Activated CD4-positive, alpha-beta T cell treated with anti-CD3 and anti-CD28 coated beads, Interleukin-2, amount 50 U/mL, for 4 hours (primary cell): ENCODE data around the gene MACROD2.
"Not testable (repeated sequence)": the region's sequence is repeated elsewhere in the genome, so short reads cannot be mapped to it uniquely, and the experiment has no call there.

Source experiments
- DNase-seq, 2 experiments: peaks; one replicate each; pipeline ENCODE4 v3.0.0-alpha.2; 2020

The MACROD2 gene

DNA sequence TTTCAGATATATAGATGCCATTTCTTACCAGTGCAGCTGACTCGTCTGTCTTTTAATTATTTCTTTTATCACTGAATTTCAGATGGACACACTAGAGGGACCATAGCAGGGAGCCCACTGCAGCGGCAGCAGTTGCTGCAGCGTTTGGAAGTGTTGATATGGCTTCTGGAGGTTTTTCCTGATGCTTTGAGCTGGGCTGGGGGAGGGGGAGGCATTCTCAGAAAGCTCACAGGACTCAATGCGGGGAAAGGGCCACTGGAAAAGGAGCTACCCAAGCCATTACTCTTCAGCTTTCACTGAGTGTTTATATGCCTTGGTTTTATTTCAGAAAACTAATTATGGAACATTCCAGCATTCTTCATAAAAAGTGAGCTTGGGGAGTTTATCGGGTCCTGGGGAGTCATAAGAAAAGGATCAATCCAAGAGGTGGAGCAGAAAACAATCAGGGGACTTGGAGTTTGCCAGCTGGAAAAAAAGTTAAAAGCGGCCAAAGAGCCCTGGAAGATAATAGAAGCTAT is 1082.5 kb downstream of the MACROD2 start:
- DNase-seq = no peak

DNA sequence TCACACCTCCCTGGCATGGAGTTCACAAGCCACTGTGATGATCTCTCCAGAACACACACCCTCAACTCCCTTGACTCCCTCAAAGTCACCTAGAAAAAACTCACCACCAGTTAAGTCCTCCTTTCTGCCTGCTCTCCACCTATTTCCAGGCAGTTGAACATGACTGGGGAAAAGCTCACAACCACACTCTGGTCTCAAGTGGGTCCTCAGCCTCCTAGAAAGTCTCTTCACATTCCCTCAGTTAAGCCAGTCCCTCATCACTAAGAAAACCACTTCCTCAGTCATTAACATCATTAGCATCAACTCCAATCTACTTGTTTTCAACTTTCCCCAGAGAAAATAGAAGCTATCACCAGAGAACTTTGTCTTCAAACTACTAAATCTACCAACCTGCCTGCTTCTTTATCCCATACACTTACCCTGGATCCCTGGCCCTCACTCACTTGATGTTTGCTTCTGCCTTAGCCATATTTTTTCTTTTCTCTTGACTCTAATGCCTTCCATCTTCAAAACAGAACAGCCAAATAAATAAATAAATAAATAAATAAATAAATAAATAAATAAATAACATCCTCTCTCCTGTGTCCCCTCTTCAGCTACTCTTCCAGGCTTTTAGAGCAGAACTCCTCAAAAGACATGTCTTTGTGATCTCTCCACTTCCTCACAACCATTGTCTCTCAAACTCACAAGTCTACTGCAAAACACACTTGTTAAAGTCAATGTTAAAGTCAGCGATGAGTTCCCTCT is 1084.5 kb downstream of the MACROD2 start:
- no peak for DNase-seq

DNA sequence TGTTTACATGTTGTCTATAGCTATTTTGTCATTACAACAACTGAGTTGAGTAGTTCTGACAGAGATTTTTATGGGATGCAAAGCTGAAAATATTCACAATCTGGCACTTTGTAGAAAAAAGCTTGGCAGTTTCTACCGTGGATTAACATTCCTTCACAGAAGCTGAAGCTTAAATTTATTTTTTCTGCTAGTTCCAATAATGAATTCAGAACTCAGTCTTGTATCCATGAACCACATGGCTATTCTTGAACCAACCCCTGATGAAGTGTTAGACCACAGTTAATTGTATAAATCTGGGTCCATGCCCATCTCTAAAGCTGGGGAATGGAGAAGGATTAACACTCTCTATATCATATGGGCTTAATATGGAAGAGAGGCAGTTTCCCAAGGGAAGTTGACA is 1085.9 kb downstream of the MACROD2 start:
- DNase-seq = no peak

DNA sequence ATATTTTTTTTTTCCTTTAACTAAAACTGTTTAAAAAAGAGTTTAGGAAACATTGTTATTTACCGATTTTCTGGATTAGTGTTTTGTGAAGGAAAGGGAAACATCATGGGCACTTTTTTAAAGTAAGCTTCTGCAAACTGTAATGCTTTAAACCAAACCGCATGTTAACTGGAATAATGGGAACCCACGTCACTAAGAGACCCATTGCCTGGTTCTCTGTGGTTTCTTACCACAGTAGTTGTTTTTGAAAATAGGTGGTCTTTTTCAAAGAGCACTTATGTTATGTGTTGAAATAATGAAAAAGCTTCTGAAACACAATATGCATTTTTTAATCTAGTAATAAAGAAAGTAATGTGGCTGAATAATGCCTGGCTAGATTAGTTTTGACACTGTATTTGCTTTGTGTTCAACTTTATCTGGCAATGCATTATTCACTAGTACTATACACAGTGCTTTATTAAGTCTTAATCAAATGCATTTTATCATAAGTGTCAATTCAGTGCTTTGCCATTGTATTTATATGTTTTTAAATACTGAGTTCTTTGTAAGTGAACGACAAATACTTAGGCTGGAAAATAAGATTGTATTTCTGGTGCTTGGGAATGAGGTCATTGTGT is 1096.2 kb downstream of the MACROD2 start:
- DNase-seq = no peak

DNA sequence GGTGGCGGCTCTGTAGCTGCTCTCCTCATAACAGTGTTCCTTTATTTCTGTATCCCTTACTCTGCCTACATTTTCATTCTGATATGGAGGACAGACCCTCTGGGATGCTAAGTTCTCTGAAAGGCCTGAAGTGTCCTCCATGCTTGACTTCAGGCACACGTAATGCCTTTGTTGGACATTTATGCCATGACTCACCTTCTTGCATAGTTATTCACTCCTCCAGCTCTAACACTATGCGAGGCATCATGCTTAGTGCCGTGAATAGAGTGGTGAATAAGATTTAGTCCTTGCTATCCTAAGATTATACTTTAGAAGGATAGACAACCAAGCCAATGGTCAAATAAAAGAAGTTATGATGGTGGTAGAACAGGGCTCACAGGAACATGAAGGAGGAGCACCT is 1103.0 kb downstream of the MACROD2 start:
- DNase-seq = no peak

DNA sequence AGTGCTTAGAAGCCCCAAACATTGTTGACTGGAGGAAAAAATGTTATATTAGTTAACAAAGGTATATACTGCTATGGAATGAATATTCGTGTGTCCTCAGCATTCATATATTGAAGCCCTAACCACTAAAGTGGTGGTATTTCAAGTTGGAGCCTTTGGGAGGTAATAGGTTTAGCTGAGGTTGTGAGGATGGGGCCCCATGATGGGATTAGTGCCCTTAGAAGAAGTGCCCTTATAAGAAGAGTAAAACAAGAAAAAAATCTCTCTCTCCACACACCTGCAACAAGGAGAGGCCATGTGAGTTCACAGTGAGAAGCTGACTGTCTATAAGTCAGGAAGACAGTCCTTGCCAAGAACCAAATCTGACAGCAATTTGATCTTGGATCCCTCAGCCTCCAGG is 1103.8 kb downstream of the MACROD2 start:
- DNase-seq = no peak

DNA sequence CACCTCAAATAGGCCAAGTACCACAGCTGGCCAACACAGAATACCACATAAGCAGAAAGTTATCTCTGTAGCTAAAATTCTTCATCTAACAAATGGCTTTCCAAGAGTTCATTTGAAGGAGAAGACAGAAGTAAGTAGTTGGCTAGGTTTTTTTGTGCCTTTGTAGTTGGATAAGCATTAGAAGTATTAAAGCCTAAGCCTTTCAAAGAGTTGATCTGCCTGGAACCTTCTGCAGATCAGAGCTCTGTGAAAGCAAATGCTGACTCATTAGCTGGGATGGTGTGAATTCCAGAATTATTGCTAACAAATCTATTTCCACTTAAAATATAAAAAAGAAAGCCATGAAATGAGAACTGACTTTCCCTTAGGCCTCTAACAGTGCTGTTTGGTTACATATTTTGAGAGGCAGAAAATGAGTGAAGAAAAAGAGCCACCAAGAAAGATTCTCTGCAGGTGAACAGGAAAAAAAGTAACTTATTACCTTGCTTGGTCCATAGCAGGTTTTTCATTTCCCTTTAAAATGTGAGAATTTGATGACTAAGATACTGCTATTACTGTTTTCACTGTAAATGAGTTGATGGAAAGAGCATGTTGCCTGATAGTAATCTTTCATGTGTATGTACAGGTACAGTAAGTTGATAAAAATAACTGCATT is 1105.3 kb downstream of the MACROD2 start:
- DNase-seq = no peak

DNA sequence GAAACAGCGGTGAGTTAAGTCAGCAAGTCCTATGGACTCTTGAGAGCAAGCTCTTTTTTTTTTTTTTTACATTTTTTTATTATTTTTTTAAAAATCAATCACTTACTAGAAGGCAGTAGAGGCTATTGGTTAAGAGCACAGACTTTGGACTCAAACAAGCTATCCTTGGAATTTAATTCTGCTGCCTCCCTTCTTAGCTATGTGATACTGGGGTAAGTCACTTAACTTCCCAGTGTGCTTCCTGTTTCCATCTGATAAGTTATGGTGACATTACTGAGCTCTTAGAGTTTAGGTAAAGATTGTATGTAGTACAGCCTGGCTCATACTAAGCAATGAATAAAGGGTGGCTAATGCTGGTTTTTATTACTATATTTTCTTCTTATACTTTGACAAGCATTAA is 1112.6 kb downstream of the MACROD2 start:
- no peak for DNase-seq

DNA sequence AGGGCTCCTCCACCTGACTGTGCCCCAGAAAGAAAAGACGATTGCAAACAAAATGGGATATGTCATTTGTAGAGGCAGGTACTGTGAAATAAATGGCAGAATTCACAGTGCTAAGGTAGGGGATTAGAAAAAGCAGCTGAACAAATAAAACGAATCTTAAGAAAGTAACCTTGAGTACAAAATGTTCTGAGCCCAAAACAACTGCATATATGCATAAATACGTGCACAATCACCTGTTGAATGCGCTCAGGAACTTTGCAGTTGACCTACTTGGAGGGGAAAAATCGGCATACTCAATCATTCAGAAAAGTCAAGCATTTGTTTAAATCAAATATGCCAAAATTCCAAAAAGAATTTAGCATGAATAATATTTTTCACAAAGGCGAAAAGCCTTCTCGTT is 1114.2 kb downstream of the MACROD2 start:
- no peak for DNase-seq

DNA sequence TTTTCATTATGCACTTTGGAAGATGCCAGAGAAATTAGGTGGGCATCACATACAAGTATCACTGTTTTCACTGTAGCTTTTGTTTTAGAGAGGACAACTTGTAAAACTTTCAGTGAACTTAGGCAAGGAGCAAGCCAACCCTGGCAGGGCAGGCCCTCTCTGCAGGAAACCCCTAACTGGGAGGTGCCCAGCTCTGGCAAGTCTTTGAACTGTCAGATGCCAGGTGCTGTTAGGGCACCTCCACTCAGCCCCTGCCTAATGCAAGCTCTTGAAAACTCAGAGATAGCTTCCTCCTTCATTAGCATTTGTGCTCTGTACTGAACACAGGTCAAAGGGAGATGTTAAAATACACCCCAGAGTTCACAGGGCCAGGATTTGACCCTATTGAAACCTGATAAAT is 1116.3 kb downstream of the MACROD2 start:
- no peak for DNase-seq

DNA sequence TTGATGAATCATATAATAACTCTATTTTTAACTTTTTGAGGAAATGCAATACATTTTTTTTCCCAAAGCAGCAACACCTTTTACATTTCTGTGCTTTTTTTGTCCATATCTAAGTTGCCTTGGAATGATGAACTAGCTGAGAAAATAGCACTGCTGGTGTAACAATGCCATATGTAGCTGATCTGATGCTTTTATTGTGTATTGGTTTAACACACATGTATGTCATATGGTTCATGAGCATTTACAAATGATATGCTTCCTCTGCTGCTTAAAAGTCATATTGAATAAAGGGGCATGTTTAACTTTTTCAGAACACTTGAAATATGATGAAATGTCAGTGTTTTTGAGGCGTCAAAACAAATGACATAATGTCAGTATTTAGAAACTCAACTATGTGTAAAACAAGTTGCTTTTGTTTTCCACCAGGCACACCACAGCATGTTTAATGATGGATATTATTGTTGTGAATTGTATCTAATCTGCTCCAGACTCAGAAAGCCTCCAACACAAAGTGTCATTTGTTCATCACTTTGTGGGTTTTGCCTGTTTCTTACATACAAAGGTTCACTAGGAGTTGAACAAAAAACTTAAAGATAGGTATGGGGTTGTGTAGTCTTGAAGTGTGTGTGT is 1117.9 kb downstream of the MACROD2 start:
- no peak for DNase-seq

DNA sequence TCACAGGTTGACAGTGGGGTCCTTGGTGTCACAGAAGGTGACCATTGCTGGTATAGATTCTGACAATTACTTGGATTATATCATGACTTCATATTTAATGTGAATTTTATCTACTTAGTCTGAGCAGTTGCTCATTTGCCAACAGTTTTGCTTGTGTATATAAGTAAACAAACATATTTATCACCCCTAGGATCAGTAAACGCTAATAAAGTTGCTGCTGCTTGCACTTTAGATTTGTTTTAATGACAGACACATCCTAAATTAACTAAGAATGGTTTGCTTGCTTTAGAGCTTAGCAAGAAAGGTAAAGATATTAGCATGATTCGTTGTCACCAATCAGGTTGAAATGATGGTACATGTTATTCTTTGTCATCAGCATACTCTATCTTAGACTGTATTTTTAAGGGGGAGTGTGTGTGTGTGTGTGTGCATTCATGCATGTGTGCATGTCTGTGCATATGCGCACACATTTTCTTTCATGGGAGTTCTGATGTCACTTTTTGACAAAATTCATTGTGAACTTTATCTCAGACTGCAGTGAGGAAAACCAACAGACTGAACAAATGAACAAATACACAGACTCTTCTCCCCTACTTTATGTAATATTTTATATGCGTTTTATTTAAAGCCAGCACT is 1124.7 kb downstream of the MACROD2 start:
- no peak for DNase-seq

DNA sequence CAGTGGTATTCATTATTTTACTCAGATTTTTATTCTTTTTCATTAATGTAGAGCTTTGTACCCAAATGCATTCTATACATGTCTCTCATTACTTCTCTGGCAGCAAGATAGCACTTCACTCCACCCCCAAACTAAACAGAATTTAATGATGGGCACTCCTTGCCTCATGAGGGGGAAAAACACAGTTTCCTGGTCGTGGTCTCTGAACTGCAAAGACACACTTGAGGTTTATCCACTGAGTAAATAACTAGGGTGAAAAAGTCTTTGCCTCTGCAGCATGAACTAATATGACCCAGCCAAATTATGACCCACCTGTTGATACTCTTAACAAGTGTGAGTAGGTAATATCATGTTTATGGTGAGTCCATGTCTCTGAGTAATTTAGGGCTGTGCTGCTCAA is 1127.3 kb downstream of the MACROD2 start:
- DNase-seq = no peak

DNA sequence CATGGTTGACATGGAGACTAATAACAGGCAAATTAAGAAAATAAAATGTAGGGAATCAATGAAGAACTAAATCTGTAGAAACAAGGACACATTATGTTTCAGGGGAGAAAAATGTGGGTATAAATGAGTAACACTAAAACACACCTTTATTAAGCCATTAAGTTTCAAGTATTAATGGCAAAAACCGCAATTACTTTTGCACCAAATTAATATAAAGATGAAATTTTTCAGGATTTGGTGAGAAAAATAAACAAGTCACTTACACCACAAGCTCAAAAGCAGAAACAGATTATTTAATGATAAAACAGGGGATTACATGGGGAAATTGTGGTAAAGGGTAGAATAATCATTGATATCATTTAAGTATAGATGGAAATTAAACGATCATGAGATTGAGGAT is 1135.9 kb downstream of the MACROD2 start:
- no peak for DNase-seq

DNA sequence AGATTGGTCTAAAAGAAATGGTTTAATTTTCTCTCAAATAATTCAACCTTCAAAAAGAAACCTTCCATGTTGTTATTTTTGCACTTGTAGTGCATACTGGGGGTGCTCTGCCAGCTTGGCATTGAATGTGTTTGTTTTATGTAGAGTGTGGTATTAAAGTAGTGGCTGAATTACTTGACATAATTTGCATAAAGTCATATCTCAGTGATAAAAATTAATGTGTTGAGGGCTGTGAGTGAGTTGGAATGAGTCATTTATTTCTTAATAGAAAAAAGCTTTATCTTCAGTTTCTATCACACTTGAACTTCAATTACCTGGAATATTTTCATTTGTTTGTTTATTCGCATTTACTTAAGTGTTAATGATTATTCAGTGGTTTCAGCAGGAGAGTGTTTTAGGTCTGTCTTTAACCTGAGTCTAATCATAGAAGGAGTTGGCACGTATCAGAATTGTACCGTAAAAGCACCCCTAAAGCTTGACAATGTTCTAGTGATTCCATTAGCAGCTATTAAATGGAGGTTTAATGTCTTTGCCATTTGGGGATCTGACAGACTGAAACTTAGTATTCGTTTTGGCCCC is 1143.3 kb downstream of the MACROD2 start:
- no peak for DNase-seq

DNA sequence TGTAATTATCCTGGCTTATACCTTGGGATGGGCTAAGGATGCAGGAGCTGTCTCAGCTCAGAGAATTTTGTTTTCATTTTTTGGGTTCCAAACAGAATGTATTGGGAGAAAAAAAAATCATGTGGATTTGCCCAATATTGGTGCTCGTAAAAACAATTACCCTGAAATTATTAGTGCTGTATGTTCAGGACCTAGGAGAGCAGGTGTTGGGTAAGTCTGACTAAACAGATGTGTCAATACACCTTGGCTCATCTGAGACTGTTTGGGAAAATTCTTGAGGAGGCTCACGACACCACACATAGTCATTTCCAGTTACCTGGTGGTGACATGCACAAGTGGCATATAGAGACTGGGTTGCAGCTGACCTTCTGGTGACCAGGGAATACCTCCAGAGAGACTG is 1144.2 kb downstream of the MACROD2 start:
- DNase-seq = no peak

DNA sequence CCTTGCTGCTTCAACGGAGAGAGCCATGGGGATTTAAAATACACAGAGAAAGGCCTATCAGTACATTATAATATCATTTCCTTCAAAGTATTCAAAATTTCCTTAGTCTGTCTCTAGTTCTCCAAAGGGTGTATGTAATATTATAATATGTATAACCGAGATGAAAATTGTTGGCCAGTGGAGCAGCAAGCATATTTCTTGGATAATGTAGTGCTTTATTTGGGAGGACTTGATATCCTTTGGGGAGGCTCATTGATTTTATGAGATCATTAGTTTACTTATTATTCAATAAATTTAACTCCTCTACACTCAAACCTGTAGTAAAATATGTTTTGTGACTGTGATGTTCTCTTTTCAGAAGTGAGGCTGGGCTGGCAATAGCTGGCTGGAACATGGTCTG is 1145.0 kb downstream of the MACROD2 start:
- no peak for DNase-seq

DNA sequence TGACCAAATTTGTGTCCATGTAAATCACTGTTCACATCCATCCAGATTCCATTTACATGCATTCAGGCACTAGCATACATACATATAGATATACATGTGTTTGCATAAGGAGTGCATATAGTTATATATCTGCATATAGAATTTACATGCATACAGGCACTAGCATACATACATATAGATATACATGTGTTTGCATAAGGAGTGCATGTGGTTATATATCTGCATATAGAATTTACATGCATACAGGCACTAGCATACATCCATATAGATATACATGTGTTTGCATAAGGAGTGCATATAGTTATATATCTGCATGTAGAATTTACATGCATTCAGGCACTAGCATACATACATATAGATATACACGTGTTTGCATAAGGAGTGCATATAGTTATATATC is 1145.6 kb downstream of the MACROD2 start:
- not testable (repeated sequence) for DNase-seq

DNA sequence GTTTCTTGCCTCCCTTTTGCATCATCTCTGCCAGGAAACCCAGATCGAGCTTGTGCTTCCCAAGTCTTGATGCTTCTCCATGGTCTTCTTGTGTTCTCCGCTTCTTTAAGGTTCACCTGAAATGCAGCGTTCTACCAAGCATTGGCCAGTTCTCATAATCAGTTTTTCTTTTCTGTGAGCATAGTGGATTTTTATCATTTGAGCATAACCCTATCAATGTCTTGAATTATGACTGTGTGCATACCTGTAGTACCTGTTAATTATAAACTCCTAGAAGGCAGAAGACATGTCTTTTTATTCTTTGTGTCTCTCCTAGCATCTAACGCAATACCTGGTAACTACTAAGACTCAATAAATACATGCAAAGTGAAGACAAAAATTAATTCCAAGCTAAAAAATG is 1146.5 kb downstream of the MACROD2 start:
- DNase-seq = no peak

DNA sequence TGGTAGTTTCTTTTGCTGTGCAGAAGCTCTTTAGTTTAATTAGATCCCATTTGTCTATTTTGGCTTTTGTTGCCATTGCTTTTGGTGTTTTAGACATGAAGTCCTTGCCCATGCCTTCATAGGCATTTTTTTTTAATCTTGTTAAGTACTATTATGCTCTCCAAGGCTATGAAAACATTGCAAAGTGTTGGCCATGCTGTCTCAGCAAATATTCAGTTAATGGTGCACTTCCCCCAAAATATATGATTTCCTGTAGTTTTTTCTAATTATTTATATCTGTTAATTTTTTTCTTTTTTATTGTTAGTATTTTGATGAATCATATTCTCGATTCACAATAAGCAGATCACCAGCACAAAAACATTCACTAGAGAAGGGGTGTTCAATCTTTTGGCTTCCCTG is 1148.2 kb downstream of the MACROD2 start:
- DNase-seq = no peak

DNA sequence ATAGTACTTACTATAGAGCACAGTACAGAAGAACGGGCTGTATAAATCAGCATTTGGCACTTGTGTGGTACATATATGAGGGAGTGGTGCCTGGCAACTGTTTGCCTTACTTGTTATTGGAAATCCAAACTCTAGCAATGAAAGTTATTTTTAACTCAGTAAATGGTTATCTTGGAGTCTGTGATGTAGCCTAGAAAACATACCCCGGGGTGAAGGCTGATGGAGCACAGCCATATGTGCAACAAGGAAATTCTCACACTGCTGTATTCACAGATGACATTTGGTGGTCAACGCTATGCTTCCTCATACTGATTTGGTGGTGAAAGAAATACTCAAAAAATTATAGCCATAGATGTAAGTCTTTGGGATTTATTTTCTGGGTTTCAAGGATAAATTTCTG is 1149.6 kb downstream of the MACROD2 start:
- DNase-seq = no peak

DNA sequence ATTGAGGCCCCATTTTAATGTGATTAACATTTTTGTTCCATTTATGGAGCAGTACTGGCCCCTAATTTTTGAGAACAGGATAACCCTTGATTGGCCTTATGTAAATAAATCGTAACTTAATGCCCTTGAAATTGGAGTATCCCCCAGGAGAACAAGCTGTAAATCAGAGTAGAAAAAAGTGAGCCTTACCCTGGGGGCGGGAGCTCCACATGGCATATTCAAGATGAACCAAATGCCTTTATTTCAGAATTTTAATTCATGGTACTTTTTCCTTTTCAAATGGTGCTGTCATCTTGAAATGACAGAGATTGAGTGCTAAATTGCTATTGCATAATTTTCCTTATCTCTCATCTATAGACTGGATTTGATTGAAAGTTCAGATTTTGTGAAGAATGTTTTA is 1151.6 kb downstream of the MACROD2 start:
- DNase-seq = no peak

DNA sequence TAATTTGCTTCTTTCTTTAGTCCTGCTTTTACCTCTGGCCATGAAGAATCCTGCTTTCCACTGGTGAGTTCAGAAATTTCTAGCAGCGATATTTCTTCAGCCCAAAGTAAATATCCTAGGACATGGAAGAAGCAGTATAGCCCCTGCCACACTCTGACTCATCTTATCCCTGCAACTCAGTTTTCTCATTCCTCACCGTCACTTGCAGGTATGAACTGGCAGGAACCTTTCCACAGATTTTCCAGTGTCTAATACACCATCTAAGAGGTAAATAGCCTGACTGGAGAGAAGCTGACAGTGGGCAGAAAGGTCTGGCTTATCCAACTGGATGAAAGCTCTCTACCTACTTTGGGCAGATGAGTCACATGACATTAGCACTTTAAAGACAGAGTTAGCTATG is 1158.8 kb downstream of the MACROD2 start:
- DNase-seq = no peak
